ENCODE data around the gene AVPR1A. TPM values are rescaled to one million over a fixed set of nuclear protein-coding genes. Genes with fewer than 3 reads are reported as not detected.
"Not testable (repeated sequence)": the region's sequence is repeated elsewhere in the genome, so short reads cannot be mapped to it uniquely, and the experiment has no call there.

Gene AVPR1A
- not detected for total RNA-seq

DNA sequence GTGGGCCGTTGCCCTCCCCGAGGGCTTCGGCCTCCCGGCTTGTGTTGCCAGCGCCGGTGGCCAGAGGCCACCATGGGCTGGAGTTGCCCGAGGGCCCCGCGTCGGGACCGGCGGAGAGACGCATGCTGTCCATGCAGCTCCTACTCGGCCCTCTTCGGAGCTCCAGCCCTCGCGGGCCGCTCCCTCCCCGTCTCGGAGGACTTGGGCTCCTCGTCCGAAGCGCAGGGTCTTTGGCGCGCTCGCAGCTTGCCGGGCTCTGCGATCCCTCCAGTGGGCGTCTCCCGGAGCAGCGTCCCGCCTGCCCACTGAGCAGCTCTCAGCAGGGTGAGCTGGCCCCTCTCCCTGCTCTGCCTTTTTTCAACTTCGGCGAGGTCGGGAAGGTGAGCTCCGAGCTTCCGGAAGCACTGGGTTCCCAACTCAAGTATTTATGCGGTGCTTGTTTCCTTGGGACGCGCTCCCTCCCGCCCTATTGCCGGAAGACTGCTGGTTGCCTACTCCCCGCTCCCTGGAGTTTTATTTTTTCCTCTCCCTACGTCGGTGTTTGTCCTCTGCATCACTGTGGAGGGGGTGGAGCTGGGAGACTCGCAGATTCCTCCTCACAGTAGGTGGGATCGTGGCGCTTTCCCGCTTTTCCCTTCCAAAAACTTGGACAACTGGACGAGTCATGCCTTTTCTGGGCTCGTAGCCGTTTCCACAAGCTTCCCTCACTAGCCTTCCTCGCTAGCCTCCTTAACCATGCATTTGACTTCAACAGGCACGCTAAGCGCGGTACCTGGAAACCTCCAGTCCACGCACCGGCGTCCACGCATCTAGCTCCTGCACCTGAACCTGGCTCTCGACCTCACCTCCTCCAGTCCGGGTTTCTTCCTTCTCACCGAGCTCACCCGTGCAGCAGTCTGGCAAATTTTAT lies at the start of gene AVPR1A:
AVPR1A (minus strand) TSS at position 489 of the 910 bp plus-strand sequence; CDS start at position 124, 365 bp downstream.
- no peak for DNase-seq

GRCh38 chr12:63196168-63196567 lies 45.2 kb upstream of the AVPR1A start:
- no peaks in the 10 kb centered on the region for H3K4me1 Mint-ChIP-seq
- ChIA-PET CTCF (no interaction called here), POLR2A (no interaction called here)
- no peak overlapping the region for H3K4me3 Mint-ChIP-seq
- DNase-seq, result no peak
- no peak overlapping the region for H3K27ac Mint-ChIP-seq
- no peaks in the 10 kb centered on the region for H3K27me3 Mint-ChIP-seq
- H3K9me3 Mint-ChIP-seq, result peaks cover 7% of the 10 kb centered on the region
- no peaks in the 10 kb centered on the region for H3K36me3 Mint-ChIP-seq (ENCODE audit: low read depth)

More for the DNA sequence above, at the start of gene AVPR1A:
- ChIA-PET CTCF (interaction anchor here (1.5 kb wide), 1 partner anchor 66 kb away, joined by 4 read pairs; no protein-coding TSS in a partner anchor), POLR2A (no interaction called here)
- Mint-ChIP-seq H3K9me3 (no peaks in the 10 kb centered on the region), H3K36me3 (ENCODE audit: low read depth) (peaks cover 10% of the 10 kb centered on the region), H3K4me1 (peaks cover 9% of the 10 kb centered on the region), H3K27ac (no peak within 1 kb of the TSS), H3K27me3 (peaks cover 47% of the 10 kb centered on the region), H3K4me3 (no peak within 1 kb of the TSS)

DNA sequence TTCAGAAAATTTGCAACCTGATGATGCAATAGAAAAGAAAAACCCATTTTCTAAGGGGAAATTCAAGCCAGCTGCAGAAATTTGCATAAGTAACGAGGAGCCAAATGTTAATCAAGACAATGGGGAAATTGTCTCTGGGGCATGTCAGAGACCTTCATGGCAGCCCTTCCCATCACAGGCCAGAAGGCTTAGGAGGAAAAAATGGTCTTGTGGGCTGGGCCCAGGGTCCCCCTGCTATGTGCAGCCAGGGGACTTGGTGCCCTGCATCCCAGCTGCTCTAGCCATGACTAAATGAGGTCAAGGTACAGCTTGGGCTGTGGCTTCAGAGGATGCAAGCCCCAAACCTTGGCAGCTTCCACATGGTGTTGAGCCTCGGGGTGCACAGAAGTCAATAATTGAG lies 28.2 kb upstream of the AVPR1A start:
- ChIA-PET POLR2A (no interaction called here), CTCF (no interaction called here)
- no peaks in the 10 kb centered on the region for H3K27me3 Mint-ChIP-seq
- peaks cover 23% of the 10 kb centered on the region for H3K9me3 Mint-ChIP-seq
- no peak overlapping the region for H3K27ac Mint-ChIP-seq
- H3K36me3 Mint-ChIP-seq (ENCODE audit: low read depth), result peaks cover 3% of the 10 kb centered on the region
- H3K4me3 Mint-ChIP-seq, result no peak overlapping the region
- no peaks in the 10 kb centered on the region for H3K4me1 Mint-ChIP-seq
- DNase-seq, result no peak

DNA sequence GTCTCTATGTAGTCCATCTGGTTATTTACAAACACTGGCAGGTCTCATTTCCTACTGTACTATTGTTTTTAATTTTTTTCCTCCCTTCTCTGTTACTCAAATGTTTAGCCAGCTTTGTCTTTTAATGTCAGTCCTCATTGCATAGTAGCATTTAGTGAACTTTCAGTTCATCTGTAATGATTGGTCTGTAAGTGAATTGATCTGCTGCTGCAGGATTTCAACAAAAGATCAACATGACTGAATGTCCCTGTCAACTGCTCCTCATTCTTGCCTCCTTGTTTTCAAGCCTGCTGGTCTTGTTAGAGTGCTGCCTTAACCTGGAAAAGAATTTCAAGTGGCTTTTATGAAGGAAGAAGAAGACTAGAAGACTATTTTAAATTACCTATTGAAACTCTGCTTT lies 19.3 kb upstream of the AVPR1A start:
- no peak overlapping the region for H3K27ac Mint-ChIP-seq
- H3K36me3 Mint-ChIP-seq (ENCODE audit: low read depth), result no peaks in the 10 kb centered on the region
- ChIA-PET POLR2A (no interaction called here), CTCF (no interaction called here)
- H3K27me3 Mint-ChIP-seq, result no peaks in the 10 kb centered on the region
- H3K9me3 Mint-ChIP-seq, result peaks cover 4% of the 10 kb centered on the region
- no peak overlapping the region for H3K4me3 Mint-ChIP-seq
- no peak for DNase-seq
- H3K4me1 Mint-ChIP-seq, result no peaks in the 10 kb centered on the region

- H3K27ac Mint-ChIP-seq; H3K9me3 Mint-ChIP-seq; POLR2A ChIA-PET; CTCF ChIA-PET; H3K4me1 Mint-ChIP-seq; H3K27me3 Mint-ChIP-seq; H3K36me3 Mint-ChIP-seq (ENCODE audit: low read depth); H3K4me3 Mint-ChIP-seq; DNase-seq: not testable (repeated sequence)
These were observed 16.7 kb upstream of the AVPR1A start for GRCh38 chr12:63167741-63168140.

GRCh38 chr12:63164911-63165310 lies 13.9 kb upstream of the AVPR1A start:
- H3K4me3 Mint-ChIP-seq, result no peak overlapping the region
- no peaks in the 10 kb centered on the region for H3K4me1 Mint-ChIP-seq
- CTCF ChIA-PET, result no interaction called here
- no peaks in the 10 kb centered on the region for H3K36me3 Mint-ChIP-seq (ENCODE audit: low read depth)
- POLR2A ChIA-PET, result no interaction called here
- H3K27ac Mint-ChIP-seq, result no peak overlapping the region
- DNase-seq, result no peak
- H3K9me3 Mint-ChIP-seq, result no peaks in the 10 kb centered on the region
- H3K27me3 Mint-ChIP-seq, result no peaks in the 10 kb centered on the region

- Mint-ChIP-seq H3K27ac (no peak overlapping the region), H3K9me3 (no peaks in the 10 kb centered on the region), H3K4me3 (no peak overlapping the region), H3K36me3 (ENCODE audit: low read depth) (no peaks in the 10 kb centered on the region), H3K27me3 (no peaks in the 10 kb centered on the region), H3K4me1 (no peaks in the 10 kb centered on the region)
- no peak for DNase-seq
- CTCF ChIA-PET, result no interaction called here
- POLR2A ChIA-PET, result no interaction called here
These were observed 12.5 kb upstream of the AVPR1A start for GRCh38 chr12:63163541-63163940.

DNA sequence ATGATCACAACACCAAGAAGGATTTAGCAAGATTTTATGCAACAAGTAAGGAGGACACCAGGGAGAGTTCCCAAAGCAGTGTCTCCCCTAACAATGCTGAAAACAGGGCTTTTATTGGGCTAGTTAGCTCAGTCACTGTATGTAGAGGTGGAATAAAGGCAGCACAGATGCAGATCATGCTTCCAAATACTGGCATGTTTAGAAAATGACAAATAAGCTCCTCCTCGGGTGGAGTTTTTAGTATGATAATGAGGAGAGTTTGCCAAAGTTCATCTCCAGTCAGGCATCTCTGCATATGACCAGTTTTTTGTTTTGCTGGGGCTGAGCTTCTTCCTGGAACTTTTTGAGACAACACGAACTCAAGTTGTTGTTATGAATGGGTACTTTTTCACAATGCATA lies 4.4 kb upstream of the AVPR1A start:
- Mint-ChIP-seq H3K4me3 (no peak overlapping the region), H3K36me3 (ENCODE audit: low read depth) (peaks cover 4% of the 10 kb centered on the region), H3K9me3 (no peaks in the 10 kb centered on the region), H3K27ac (no peak overlapping the region), H3K27me3 (peaks cover 26% of the 10 kb centered on the region), H3K4me1 (peaks cover 6% of the 10 kb centered on the region)
- ChIA-PET CTCF (no interaction called here), POLR2A (no interaction called here)
- DNase-seq, result no peak

GRCh38 chr12:63154560-63154959 lies 3.6 kb upstream of the AVPR1A start:
- H3K27me3 Mint-ChIP-seq, result peaks cover 34% of the 10 kb centered on the region
- H3K9me3 Mint-ChIP-seq, result no peaks in the 10 kb centered on the region
- no peak for DNase-seq
- H3K27ac Mint-ChIP-seq, result no peak overlapping the region
- peaks cover 9% of the 10 kb centered on the region for H3K4me1 Mint-ChIP-seq
- POLR2A ChIA-PET, result no interaction called here
- CTCF ChIA-PET, result no interaction called here
- peaks cover 9% of the 10 kb centered on the region for H3K36me3 Mint-ChIP-seq (ENCODE audit: low read depth)
- no peak overlapping the region for H3K4me3 Mint-ChIP-seq

DNA sequence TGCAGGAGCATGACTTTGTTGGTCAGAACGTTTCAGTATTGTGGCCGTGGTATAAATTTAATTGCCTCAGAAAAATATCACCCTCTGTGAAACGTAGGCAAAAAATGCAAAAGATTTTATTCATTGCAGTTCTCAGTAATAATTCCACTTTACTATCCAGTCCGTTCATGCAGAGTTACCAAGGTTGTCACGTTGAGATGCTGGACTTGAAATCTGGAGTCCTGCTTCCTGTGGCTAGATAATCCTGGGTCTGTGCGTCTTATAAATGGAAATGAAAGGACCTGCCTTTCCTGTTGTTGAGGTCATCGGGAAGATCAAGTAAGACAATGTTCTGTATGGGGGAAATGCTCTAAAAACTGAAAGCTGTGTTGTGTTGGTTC lies 1.3 kb upstream of the AVPR1A start:
- ChIA-PET POLR2A (no interaction called here), CTCF (interaction anchor here (0.9 to 1.5 kb wide), 2 partner anchors 8 to 65 kb away, joined by 4 read pairs; no protein-coding TSS in a partner anchor)
- H3K27ac Mint-ChIP-seq, result no peak overlapping the region
- H3K27me3 Mint-ChIP-seq, result peaks cover 47% of the 10 kb centered on the region
- DNase-seq, result no peak
- peaks cover 10% of the 10 kb centered on the region for H3K36me3 Mint-ChIP-seq (ENCODE audit: low read depth)
- no peak overlapping the region for H3K4me3 Mint-ChIP-seq
- H3K9me3 Mint-ChIP-seq, result no peaks in the 10 kb centered on the region
- H3K4me1 Mint-ChIP-seq, result peaks cover 9% of the 10 kb centered on the region

GRCh38 chr12:63151623-63152320 lies 771 bp upstream of the AVPR1A start:
- Mint-ChIP-seq H3K36me3 (ENCODE audit: low read depth) (peaks cover 10% of the 10 kb centered on the region), H3K27ac (no peak overlapping the region), H3K9me3 (no peaks in the 10 kb centered on the region), H3K27me3 (peaks cover 47% of the 10 kb centered on the region), H3K4me3 (no peak overlapping the region), H3K4me1 (peaks cover 9% of the 10 kb centered on the region)
- ChIA-PET POLR2A (no interaction called here), CTCF (interaction anchor here (0.9 to 1.5 kb wide), 2 partner anchors 8 to 65 kb away, joined by 4 read pairs; no protein-coding TSS in a partner anchor)
- DNase-seq, result no peak

DNA sequence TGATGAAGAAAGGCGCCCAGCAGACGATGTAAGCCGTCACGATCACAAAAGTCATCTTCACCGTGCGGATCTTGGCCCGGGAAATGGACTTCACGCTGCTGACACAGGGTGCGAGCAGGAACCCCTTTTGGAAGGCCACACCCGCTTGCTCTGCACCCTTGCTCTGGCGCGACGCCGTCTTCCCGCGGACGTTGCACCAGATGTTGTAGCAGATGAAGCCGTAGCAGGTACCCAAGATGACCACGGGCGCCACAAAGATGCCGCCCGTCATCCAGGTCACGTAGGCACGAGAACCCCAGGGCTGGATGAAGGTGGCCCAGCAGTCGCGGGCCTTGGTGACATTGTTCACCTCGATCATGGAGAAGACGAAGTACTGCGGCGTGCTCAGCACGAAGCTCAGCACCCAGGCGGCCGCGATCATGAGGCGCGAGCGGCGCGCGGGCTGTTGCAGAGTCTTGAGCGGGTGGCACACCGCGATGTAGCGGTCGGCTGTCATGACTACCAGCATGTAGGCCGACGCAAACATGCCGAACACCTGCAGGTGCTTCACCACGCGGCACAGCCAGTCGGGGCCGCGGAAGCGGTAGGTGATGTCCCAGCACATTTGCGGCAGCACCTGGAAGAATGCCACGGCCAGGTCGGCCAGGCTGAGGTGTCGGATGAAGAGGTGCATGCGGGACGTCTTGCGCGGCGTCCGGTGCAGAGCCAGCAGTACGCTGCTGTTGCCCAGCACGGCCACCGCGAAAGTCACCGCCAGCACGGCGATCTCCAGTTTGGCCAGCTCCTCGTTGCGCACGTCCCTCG lies 890 bp downstream of the AVPR1A start:
- ChIA-PET CTCF (no interaction called here), POLR2A (no interaction called here)
- H3K4me1 Mint-ChIP-seq, result peaks cover 9% of the 10 kb centered on the region
- H3K27ac Mint-ChIP-seq, result no peak overlapping the region
- no peak overlapping the region for H3K4me3 Mint-ChIP-seq
- H3K36me3 Mint-ChIP-seq (ENCODE audit: low read depth), result peaks cover 10% of the 10 kb centered on the region
- peaks cover 47% of the 10 kb centered on the region for H3K27me3 Mint-ChIP-seq
- DNase-seq, result no peak
- no peaks in the 10 kb centered on the region for H3K9me3 Mint-ChIP-seq

GRCh38 chr12:63144556-63144955 lies 6.4 kb downstream of the AVPR1A start:
- ChIA-PET CTCF (no interaction called here), POLR2A (no interaction called here)
- Mint-ChIP-seq H3K27me3 (peaks cover 13% of the 10 kb centered on the region), H3K36me3 (ENCODE audit: low read depth) (peaks cover under 1% of the 10 kb centered on the region), H3K27ac (no peak overlapping the region), H3K4me1 (peaks cover under 1% of the 10 kb centered on the region), H3K4me3 (no peak overlapping the region), H3K9me3 (no peaks in the 10 kb centered on the region)
- DNase-seq, result no peak

All from activated CD4-positive, alpha-beta memory T cell treated with anti-CD3 and anti-CD28 coated beads, Interleukin-2, amount 10 ng/mL, durations not matched to agents 7 days and 5 days (primary cell).